Measurements from ENCODE around the gene CCDC8. TPM values are rescaled to one million over a fixed set of nuclear protein-coding genes. Genes with fewer than 3 reads are reported as not detected.
A peak's percentile ranks its signal among the peaks of the same experiment; 100 is the strongest.
"Not testable (repeated sequence)": the region's sequence is repeated elsewhere in the genome, so short reads cannot be mapped to it uniquely, and the experiment has no call there.

Gene CCDC8
- total and polyA plus RNA-seq, 9 of the 15 experiments (the other 6 are each of a cell fraction or from before 2014, with no cell fraction given) = 0.68 to 30.8 (median 15.6) TPM

DNA sequence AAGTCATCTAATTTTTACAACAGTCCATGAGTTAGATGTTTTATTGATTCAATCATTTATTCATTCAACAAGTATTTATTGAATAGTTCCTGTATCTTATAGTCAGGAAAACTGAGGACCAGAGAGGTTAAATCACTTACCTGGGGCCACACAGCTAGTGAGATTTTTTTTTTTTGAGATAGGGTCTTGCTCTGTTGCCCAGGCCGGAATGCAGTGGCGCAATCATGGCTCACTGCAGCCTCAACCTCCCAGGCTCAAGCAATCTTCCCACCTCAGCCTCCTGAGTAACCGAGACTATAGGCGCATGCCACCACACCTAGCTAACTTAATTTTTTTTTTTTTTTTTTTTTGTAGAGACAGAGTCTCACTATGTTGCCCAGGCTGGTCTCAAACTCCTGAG lies 22.3 kb upstream of the CCDC8 start:
- DNase-seq (ENCODE audit: extremely low read depth in 1 of 4, low spot score in 3 of 4); H3K9me3 ChIP-seq (replicated peaks; ENCODE audit: control insufficient read depth, insufficient read depth, low read depth, low read length); intact Hi-C loops (cut with micrococcal nuclease); H3K4me3 ChIP-seq; H3K9ac ChIP-seq (ENCODE audit: insufficient read depth in 1 of 2, low read depth in 2 of 2, low read length in 2 of 2); H3K9me1 ChIP-seq (ENCODE audit: control insufficient read depth, insufficient read depth, low read length); H3K4me1 ChIP-seq (replicated peaks in 1 of 2; ENCODE audit: control insufficient read depth in 2 of 2, insufficient read depth in 2 of 2, low read length in 2 of 2); H4K20me1 ChIP-seq (replicated peaks; ENCODE audit: control insufficient read depth, insufficient read depth, low read length); FAIRE-seq; CTCF ChIA-PET (ENCODE audit: low intra/inter-chr PET ratio); H3K36me3 ChIP-seq (ENCODE audit: control insufficient read depth, insufficient read depth, low read length); H3K27me3 ChIP-seq (ENCODE audit: control insufficient read depth in 2 of 2, insufficient read depth in 2 of 2, low read length in 2 of 2); H3K79me2 ChIP-seq (ENCODE audit: control insufficient read depth, insufficient read depth, low read length); H3K27ac ChIP-seq (ENCODE audit: extremely low read depth, low read depth, low read length); ATAC-seq; H3K4me2 ChIP-seq (ENCODE audit: insufficient read depth, low read length); in situ Hi-C loops (cut with MboI); H2AFZ ChIP-seq (ENCODE audit: low read depth, low read length); BruUV-seq (replicated peaks): not testable (repeated sequence)
- POLR2A ChIA-PET = interaction anchor here (0.6 kb wide), 1 partner anchor 13 kb away, joined by 3 read pairs; no protein-coding TSS in a partner anchor
- WGBS (ENCODE audit: insufficient coverage, low coverage, missing lambda C conversion rate) = 25% methylated on average over 4 of the region's 4 CpGs
- TF ChIP-seq ZNF121 (CRISPR knock-in tag; conservative IDR thresholded peaks at IDR 0.05) (peak; percentile 61), ZFP36 (IDR thresholded peaks at IDR 0.05; ENCODE audit: low read depth, low read length, partially characterized antibody) (peak; percentile 36), BCOR (IDR thresholded peaks at IDR 0.05) (peak; percentile 62; the same call in 1 of the 2 replicates), KDM1A (IDR thresholded peaks at IDR 0.05) (0 out of 4 replicates have a peak, but pooled peaks of 1 of the 2 experiments have one; percentile 17), RBM25 (IDR thresholded peaks at IDR 0.05; ENCODE audit: low read depth, low read length, severe bottlenecking) (peak; percentile 62)

DNA sequence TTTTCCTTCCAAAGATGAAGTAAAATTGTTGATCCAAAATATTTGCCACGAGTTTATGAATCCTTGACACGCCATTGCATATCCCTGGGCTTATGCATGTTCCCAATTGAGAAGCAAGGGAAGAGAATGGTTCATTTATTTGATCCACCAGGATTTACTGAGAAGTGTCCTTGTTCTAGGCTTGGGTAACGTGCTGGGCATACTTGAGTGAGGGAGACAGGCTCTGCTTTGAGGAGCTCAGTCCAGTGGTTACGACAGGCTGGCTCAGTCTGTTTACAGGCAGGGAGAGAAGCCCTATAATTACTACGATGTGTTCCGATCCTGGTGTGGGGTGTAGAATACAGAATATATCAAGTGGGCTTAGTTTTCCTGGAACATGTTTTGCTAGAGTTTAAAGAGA lies 21.6 kb upstream of the CCDC8 start:
- WGBS (ENCODE audit: insufficient coverage, low coverage, missing lambda C conversion rate) = 7% methylated on average over 6 of the region's 6 CpGs
- DNase-seq (ENCODE audit: extremely low read depth in 1 of 4, low spot score in 3 of 4) = no peak
- no TSS peak for BruUV-seq (replicated peaks)
- Histone ChIP-seq H3K79me2 (ENCODE audit: control insufficient read depth, insufficient read depth, low read length) (no peaks in the 10 kb centered on the region), H3K4me1 (replicated peaks in 1 of 2; ENCODE audit: control insufficient read depth in 2 of 2, insufficient read depth in 2 of 2, low read length in 2 of 2) (no peaks in the 10 kb centered on the region), H3K36me3 (ENCODE audit: control insufficient read depth, insufficient read depth, low read length) (no peaks in the 10 kb centered on the region), H3K4me2 (ENCODE audit: insufficient read depth, low read length) (no peak overlapping the region), H3K27me3 (ENCODE audit: control insufficient read depth in 2 of 2, insufficient read depth in 2 of 2, low read length in 2 of 2) (peaks cover 10 to 11% of the 10 kb centered on the region in 2 experiments; a peak in 4 of 5 replicates), H3K9me3 (replicated peaks; ENCODE audit: control insufficient read depth, insufficient read depth, low read depth, low read length) (no peaks in the 10 kb centered on the region), H3K4me3 (no peak overlapping the region), H3K9me1 (ENCODE audit: control insufficient read depth, insufficient read depth, low read length) (no peaks in the 10 kb centered on the region), H3K9ac (ENCODE audit: insufficient read depth in 1 of 2, low read depth in 2 of 2, low read length in 2 of 2) (no peak overlapping the region), H4K20me1 (replicated peaks; ENCODE audit: control insufficient read depth, insufficient read depth, low read length) (no peaks in the 10 kb centered on the region), H2AFZ (ENCODE audit: low read depth, low read length) (no peak overlapping the region), H3K27ac (ENCODE audit: extremely low read depth, low read depth, low read length) (no peak overlapping the region)
- FAIRE-seq = no peak
- intact Hi-C loops (cut with micrococcal nuclease) = no loop called here
- no peak for TF ChIP-seq NEUROD1 (IDR thresholded peaks at IDR 0.05; ENCODE audit: borderline replicate concordance, low read depth, low read length, partially characterized antibody)
- TF ChIP-seq, protein P1, sequence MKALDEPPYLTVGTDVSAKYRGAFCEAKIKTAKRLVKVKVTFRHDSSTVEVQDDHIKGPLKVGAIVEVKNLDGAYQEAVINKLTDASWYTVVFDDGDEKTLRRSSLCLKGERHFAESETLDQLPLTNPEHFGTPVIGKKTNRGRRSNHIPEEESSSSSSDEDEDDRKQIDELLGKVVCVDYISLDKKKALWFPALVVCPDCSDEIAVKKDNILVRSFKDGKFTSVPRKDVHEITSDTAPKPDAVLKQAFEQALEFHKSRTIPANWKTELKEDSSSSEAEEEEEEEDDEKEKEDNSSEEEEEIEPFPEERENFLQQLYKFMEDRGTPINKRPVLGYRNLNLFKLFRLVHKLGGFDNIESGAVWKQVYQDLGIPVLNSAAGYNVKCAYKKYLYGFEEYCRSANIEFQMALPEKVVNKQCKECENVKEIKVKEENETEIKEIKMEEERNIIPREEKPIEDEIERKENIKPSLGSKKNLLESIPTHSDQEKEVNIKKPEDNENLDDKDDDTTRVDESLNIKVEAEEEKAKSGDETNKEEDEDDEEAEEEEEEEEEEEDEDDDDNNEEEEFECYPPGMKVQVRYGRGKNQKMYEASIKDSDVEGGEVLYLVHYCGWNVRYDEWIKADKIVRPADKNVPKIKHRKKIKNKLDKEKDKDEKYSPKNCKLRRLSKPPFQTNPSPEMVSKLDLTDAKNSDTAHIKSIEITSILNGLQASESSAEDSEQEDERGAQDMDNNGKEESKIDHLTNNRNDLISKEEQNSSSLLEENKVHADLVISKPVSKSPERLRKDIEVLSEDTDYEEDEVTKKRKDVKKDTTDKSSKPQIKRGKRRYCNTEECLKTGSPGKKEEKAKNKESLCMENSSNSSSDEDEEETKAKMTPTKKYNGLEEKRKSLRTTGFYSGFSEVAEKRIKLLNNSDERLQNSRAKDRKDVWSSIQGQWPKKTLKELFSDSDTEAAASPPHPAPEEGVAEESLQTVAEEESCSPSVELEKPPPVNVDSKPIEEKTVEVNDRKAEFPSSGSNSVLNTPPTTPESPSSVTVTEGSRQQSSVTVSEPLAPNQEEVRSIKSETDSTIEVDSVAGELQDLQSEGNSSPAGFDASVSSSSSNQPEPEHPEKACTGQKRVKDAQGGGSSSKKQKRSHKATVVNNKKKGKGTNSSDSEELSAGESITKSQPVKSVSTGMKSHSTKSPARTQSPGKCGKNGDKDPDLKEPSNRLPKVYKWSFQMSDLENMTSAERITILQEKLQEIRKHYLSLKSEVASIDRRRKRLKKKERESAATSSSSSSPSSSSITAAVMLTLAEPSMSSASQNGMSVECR (CRISPR knock-in tag; IDR thresholded peaks at IDR 0.05) = no peak
- TF ChIP-seq KDM4B (IDR thresholded peaks at IDR 0.05; ENCODE audit: borderline replicate concordance in 2 of 2, low read depth in 1 of 2) = no peak
- no peak for TF ChIP-seq HSF4 (CRISPR knock-in tag; IDR thresholded peaks at IDR 0.05; ENCODE audit: borderline replicate concordance)
- TF ChIP-seq, protein P2, sequence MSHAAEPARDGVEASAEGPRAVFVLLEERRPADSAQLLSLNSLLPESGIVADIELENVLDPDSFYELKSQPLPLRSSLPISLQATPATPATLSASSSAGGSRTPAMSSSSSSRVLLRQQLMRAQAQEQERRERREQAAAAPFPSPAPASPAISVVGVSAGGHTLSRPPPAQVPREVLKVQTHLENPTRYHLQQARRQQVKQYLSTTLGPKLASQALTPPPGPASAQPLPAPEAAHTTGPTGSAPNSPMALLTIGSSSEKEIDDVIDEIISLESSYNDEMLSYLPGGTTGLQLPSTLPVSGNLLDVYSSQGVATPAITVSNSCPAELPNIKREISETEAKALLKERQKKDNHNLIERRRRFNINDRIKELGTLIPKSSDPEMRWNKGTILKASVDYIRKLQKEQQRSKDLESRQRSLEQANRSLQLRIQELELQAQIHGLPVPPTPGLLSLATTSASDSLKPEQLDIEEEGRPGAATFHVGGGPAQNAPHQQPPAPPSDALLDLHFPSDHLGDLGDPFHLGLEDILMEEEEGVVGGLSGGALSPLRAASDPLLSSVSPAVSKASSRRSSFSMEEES (CRISPR knock-in tag; IDR thresholded peaks at IDR 0.05) = no peak
- ATAC-seq = no peak
- CTCF ChIA-PET (ENCODE audit: low intra/inter-chr PET ratio) = interaction anchor here (0.6 kb wide), 1 partner anchor 956 kb away, joined by 7 read pairs; no protein-coding TSS in a partner anchor
- in situ Hi-C loops (cut with MboI) = no loop called here
- POLR2A ChIA-PET = interaction anchor here (0.6 to 1.3 kb wide), 2 partner anchors 12 to 14 kb away, joined by 3 to 4 read pairs; no protein-coding TSS in a partner anchor
